HepG2 (cell line): ENCODE measurements around the gene MT1M. TPM values are rescaled to one million over a fixed set of nuclear protein-coding genes. Genes with fewer than 3 reads are reported as not detected.

Source experiments
- AHR ChIP-seq: IDR thresholded peaks from 2 replicates; pipeline ENCODE4 v1.6.1; 2018; ENCODE audit warnings: missing genetic modification reagents, missing compliant biosample characterization
- BRCA1 ChIP-seq: sonication (generic); formaldehyde crosslinking; IDR thresholded peaks from 2 replicates; pipeline ENCODE4 v1.4.0; 2020; ENCODE audit warnings: missing genetic modification reagents
- HHEX ChIP-seq: IDR thresholded peaks from 2 replicates; pipeline ENCODE4 v1.6.1; 2016; ENCODE audit warnings: control low read depth
- HNF4A ChIP-seq: sonication (generic); formaldehyde crosslinking; IDR thresholded peaks from 2 replicates; pipeline ENCODE4 v1.4.0; 2020; ENCODE audit warnings: missing genetic modification reagents
- KAT2B ChIP-seq: fragments of 150-350 bp; IDR thresholded peaks from 2 replicates; pipeline ENCODE4 v1.6.1; 2014; ENCODE audit warnings: low read depth, low read length, borderline replicate concordance
- MZF1 ChIP-seq: sonication (generic); formaldehyde crosslinking; IDR thresholded peaks from 2 replicates; pipeline ENCODE4 v1.8.1; 2023; ENCODE audit warnings: mild to moderate bottlenecking, missing genetic modification reagents, borderline replicate concordance
- NFE2 ChIP-seq: sonication (generic); formaldehyde crosslinking; IDR thresholded peaks from 2 replicates; pipeline ENCODE4 v1.4.0; 2020; ENCODE audit warnings: missing genetic modification reagents
- NR2F1 ChIP-seq, 2 experiments: fragments of 450-650 bp in 1 of 2; formaldehyde crosslinking in 1 of 2; IDR thresholded peaks; 2 replicates each; pipeline versions ENCODE4 v1.5.0 to v1.6.1; 2016 to 2020; ENCODE audit warnings: mild to moderate bottlenecking in 1 of 2, missing compliant biosample characterization in 1 of 2, missing genetic modification reagents in 1 of 2, moderate library complexity in 1 of 2
- ZFP36L2 ChIP-seq: sonication (generic); formaldehyde crosslinking; IDR thresholded peaks from 2 replicates; pipeline ENCODE4 v1.4.0; 2020; ENCODE audit warnings: missing genetic modification reagents
- ZFYVE20 ChIP-seq: sonication (generic); formaldehyde crosslinking; IDR thresholded peaks from 2 replicates; pipeline ENCODE4 v1.8.0; 2023; ENCODE audit warnings: low read depth, mild to moderate bottlenecking, moderate library complexity, missing genetic modification reagents, borderline replicate concordance
- ZIK1 ChIP-seq: sonication (generic); formaldehyde crosslinking; IDR thresholded peaks from 2 replicates; pipeline ENCODE4 v1.5.0; 2020; ENCODE audit warnings: mild to moderate bottlenecking, low read depth, missing genetic modification reagents, borderline replicate concordance
- ZNF256 ChIP-seq: sonication (generic); formaldehyde crosslinking; conservative IDR thresholded peaks from 2 replicates; pipeline ENCODE4 v1.4.0; 2020; ENCODE audit warnings: missing genetic modification reagents
- ZNF550 ChIP-seq: sonication (generic); formaldehyde crosslinking; IDR thresholded peaks from 2 replicates; pipeline ENCODE4 v1.4.0; 2020; ENCODE audit warnings: mild to moderate bottlenecking, missing genetic modification reagents, borderline replicate concordance
- ZNF788 ChIP-seq: sonication (generic); formaldehyde crosslinking; IDR thresholded peaks from 2 replicates; pipeline ENCODE4 v1.5.0; 2020; ENCODE audit warnings: mild to moderate bottlenecking, missing genetic modification reagents, borderline replicate concordance
- polyA plus RNA-seq, 8 experiments: library from polyadenylated mRNA; depleted of rRNA in 3 of 8; stranded (reverse) in 7 of 8; unstranded in 1 of 8; fragments of >200 nt; fragmentation: Illumina TruSeq in 4 of 8; extraction: Trizol in 4 of 8; gene quantifications; 2 replicates each; pipeline versions ENCODE4 v1.2.1 to v1.2.3, GENCODE V29; 2011 to 2016; ENCODE audit warnings: low read depth in 4 of 8, missing spikeins in 1 of 8, mixed read lengths in 1 of 8; ENCODE audit not compliant: insufficient read depth in 1 of 8
- total RNA-seq, 5 experiments: library from RNA; depleted of rRNA; stranded (reverse); fragments of >200 nt; fragmentation: Illumina TruSeq; extraction: Trizol; gene quantifications; 2 replicates each; pipeline ENCODE4 v1.2.3, GENCODE V29; 2016; ENCODE audit warnings: low read depth in 1 of 5
- TF ChIP-seq, protein P1 (sequence below): sonication (generic); formaldehyde crosslinking; IDR thresholded peaks from 2 replicates; pipeline ENCODE4 v1.4.0; 2020; ENCODE audit warnings: mild to moderate bottlenecking, missing genetic modification reagents
- TF ChIP-seq, protein P2 (sequence below): sonication (generic); formaldehyde crosslinking; IDR thresholded peaks from 2 replicates; pipeline ENCODE4 v1.4.0; 2020; ENCODE audit warnings: missing genetic modification reagents
- TF ChIP-seq, protein P3 (sequence below): sonication (generic); formaldehyde crosslinking; IDR thresholded peaks from 2 replicates; pipeline ENCODE4 v1.4.0; 2020; ENCODE audit warnings: mild to moderate bottlenecking, missing genetic modification reagents

MT1M gene
- total and polyA plus RNA-seq, 2 of the 13 experiments (the other 11 are each of a cell fraction or from before 2014, with no cell fraction given), result 4.6 TPM; not detected in 1

DNA sequence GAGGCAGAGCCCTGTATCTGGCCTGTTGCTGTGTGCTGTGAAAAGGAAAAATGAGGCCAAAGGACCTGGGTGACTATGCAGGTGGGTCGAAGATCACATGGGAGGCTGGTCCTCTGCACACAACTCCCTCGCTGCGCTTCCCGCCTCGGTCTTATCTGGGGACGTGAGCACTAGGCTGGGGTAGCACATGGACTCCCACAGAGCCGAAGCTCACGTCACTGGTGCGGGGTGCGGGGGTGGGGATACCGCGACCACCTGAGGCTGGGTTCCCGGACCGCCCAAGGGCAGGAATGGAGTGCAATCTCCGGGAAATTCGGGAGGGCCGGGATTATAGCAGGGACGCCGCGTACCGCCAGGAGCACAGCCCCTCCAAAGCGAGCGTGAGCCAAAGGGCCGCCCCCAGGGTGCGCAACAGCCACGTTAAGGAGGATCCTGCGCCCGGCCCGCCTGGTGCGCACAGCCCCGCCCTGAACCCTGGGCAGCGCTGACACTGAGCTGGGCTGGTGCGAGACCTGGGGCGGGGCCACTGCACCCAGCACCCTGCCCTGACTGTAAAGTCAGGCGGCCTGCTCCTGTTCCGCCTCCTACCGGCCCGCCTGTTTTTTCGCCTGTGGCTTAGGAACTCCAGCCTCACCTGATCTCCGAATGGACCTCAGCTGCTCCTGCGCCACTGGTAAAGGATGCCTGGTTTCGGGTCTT is 10.8 kb downstream of the MT1M start (continued):
- TF ChIP-seq, protein P1, sequence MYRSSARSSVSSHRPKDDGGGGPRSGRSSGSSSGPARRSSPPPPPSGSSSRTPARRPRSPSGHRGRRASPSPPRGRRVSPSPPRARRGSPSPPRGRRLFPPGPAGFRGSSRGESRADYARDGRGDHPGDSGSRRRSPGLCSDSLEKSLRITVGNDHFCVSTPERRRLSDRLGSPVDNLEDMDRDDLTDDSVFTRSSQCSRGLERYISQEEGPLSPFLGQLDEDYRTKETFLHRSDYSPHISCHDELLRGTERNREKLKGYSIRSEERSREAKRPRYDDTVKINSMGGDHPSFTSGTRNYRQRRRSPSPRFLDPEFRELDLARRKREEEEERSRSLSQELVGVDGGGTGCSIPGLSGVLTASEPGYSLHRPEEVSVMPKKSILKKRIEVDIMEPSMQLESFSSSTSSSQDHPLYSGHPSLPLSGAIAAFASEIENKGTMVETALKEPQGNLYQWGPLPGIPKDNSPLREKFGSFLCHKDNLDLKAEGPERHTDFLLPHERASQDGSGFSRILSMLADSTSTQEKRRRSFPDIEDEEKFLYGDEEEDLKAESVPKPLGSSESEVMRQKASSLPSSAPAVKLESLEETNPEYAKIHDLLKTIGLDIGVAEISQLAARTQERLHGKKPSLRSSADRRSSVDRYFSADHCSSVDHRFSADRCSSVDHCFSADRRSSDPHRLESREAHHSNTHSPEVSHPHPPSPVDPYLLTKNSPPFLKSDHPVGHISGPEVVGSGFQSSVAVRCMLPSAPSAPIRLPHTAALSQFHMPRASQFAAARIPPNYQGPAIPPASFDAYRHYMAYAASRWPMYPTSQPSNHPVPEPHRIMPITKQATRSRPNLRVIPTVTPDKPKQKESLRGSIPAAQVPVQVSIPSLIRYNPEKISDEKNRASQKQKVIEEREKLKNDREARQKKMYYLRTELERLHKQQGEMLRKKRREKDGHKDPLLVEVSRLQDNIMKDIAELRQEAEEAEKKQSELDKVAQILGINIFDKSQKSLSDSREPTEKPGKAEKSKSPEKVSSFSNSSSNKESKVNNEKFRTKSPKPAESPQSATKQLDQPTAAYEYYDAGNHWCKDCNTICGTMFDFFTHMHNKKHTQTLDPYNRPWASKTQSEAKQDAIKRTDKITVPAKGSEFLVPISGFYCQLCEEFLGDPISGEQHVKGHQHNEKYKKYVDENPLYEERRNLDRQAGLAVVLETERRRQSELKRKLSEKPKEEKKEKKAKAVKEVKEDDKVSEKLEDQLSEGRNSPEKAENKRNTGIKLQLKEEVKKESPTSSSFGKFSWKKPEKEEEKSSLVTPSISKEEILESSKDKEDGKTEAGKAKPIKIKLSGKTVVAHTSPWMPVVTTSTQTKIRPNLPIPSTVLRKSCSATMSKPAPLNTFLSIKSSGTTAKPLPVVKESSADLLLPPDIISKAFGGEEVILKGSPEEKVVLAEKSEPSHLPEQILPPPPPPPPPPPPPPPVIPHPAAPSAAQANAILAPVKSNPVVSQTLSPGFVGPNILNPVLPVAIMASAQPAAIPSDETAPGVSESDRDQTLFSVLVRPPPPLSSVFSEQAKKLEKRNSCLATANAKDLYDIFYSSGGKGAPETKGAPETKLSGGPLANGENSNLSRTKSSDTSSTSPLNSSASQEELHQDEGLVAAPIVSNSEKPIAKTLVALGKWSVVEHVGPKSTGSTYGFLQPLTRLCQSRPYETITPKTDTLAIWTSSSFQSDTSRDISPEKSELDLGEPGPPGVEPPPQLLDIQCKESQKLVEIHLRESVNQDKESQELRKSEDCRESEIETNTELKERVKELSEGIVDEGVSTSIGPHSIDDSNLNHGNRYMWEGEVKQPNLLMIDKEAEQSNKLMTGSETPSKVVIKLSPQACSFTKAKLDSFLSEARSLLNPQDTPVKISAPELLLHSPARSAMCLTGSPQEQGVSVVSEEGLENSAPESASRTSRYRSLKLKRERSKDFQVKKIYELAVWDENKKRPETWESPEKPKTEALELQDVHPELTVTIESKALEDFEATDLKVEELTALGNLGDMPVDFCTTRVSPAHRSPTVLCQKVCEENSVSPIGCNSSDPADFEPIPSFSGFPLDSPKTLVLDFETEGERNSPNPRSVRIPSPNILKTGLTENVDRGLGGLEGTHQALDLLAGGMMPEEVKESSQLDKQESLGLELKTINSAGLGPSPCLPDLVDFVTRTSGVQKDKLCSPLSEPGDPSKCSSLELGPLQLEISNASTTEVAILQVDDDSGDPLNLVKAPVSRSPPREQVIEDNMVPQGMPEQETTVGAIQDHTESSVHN (CRISPR knock-in tag), result no peak
- TF ChIP-seq ZNF256 (CRISPR knock-in tag), result no peak
- no peak; the same call in 1 of the 2 replicates for TF ChIP-seq ZNF788 (CRISPR knock-in tag)
- TF ChIP-seq HHEX, result no peak
- no peak for TF ChIP-seq AHR (CRISPR knock-in tag)
- no peak for TF ChIP-seq BRCA1
- TF ChIP-seq NR2F1 (CRISPR knock-in tag; IDR thresholded peaks at IDR 0.05), result no peak
- no peak for TF ChIP-seq ZFYVE20 (CRISPR knock-in tag)
- TF ChIP-seq NFE2 (CRISPR knock-in tag), result no peak
- TF ChIP-seq ZNF550 (CRISPR knock-in tag), result no peak
- no peak for TF ChIP-seq KAT2B
- TF ChIP-seq MZF1 (CRISPR knock-in tag), result no peak
- TF ChIP-seq ZFP36L2 (CRISPR knock-in tag), result no peak
- TF ChIP-seq, protein P2, sequence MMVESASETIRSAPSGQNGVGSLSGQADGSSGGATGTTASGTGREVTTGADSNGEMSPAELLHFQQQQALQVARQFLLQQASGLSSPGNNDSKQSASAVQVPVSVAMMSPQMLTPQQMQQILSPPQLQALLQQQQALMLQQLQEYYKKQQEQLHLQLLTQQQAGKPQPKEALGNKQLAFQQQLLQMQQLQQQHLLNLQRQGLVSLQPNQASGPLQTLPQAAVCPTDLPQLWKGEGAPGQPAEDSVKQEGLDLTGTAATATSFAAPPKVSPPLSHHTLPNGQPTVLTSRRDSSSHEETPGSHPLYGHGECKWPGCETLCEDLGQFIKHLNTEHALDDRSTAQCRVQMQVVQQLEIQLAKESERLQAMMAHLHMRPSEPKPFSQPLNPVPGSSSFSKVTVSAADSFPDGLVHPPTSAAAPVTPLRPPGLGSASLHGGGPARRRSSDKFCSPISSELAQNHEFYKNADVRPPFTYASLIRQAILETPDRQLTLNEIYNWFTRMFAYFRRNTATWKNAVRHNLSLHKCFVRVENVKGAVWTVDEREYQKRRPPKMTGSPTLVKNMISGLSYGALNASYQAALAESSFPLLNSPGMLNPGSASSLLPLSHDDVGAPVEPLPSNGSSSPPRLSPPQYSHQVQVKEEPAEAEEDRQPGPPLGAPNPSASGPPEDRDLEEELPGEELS (CRISPR knock-in tag), result no peak
- 0 out of 2 replicates have a peak, but pooled peaks have one; percentile 40 for TF ChIP-seq ZIK1
- no peak for TF ChIP-seq HNF4A
- TF ChIP-seq, protein P3, sequence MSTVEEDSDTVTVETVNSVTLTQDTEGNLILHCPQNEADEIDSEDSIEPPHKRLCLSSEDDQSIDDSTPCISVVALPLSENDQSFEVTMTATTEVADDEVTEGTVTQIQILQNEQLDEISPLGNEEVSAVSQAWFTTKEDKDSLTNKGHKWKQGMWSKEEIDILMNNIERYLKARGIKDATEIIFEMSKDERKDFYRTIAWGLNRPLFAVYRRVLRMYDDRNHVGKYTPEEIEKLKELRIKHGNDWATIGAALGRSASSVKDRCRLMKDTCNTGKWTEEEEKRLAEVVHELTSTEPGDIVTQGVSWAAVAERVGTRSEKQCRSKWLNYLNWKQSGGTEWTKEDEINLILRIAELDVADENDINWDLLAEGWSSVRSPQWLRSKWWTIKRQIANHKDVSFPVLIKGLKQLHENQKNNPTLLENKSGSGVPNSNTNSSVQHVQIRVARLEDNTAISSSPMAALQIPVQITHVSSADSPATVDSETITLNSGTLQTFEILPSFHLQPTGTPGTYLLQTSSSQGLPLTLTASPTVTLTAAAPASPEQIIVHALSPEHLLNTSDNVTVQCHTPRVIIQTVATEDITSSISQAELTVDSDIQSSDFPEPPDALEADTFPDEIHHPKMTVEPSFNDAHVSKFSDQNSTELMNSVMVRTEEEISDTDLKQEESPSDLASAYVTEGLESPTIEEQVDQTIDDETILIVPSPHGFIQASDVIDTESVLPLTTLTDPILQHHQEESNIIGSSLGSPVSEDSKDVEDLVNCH (CRISPR knock-in tag), result no peak
